GM12801 (cell line): ENCODE data around the gene ACBD7.

Experiments
- TF ChIP-seq, protein P1 (sequence below): IDR thresholded peaks from one replicate; pipeline ENCODE4 v1.5.1; 2011; ENCODE audit warnings: control low read depth; ENCODE audit not compliant: insufficient read length; ENCODE audit errors: extremely low read depth

Gene ACBD7

GRCh38 chr10:15112657-15113056, 24.1 kb upstream of the ACBD7 start:
- TF ChIP-seq, protein P1, sequence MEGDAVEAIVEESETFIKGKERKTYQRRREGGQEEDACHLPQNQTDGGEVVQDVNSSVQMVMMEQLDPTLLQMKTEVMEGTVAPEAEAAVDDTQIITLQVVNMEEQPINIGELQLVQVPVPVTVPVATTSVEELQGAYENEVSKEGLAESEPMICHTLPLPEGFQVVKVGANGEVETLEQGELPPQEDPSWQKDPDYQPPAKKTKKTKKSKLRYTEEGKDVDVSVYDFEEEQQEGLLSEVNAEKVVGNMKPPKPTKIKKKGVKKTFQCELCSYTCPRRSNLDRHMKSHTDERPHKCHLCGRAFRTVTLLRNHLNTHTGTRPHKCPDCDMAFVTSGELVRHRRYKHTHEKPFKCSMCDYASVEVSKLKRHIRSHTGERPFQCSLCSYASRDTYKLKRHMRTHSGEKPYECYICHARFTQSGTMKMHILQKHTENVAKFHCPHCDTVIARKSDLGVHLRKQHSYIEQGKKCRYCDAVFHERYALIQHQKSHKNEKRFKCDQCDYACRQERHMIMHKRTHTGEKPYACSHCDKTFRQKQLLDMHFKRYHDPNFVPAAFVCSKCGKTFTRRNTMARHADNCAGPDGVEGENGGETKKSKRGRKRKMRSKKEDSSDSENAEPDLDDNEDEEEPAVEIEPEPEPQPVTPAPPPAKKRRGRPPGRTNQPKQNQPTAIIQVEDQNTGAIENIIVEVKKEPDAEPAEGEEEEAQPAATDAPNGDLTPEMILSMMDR = no peak

- TF ChIP-seq, protein P1 = peak; percentile 61
Observed at GRCh38 chr10:15106352-15107013, 17.9 kb upstream of the ACBD7 start.

GRCh38 chr10:15103513-15103912, 14.9 kb upstream of the ACBD7 start:
- TF ChIP-seq, protein P1 = no peak

GRCh38 chr10:15099886-15100285, 11.3 kb upstream of the ACBD7 start:
- TF ChIP-seq, protein P1 = no peak

DNA sequence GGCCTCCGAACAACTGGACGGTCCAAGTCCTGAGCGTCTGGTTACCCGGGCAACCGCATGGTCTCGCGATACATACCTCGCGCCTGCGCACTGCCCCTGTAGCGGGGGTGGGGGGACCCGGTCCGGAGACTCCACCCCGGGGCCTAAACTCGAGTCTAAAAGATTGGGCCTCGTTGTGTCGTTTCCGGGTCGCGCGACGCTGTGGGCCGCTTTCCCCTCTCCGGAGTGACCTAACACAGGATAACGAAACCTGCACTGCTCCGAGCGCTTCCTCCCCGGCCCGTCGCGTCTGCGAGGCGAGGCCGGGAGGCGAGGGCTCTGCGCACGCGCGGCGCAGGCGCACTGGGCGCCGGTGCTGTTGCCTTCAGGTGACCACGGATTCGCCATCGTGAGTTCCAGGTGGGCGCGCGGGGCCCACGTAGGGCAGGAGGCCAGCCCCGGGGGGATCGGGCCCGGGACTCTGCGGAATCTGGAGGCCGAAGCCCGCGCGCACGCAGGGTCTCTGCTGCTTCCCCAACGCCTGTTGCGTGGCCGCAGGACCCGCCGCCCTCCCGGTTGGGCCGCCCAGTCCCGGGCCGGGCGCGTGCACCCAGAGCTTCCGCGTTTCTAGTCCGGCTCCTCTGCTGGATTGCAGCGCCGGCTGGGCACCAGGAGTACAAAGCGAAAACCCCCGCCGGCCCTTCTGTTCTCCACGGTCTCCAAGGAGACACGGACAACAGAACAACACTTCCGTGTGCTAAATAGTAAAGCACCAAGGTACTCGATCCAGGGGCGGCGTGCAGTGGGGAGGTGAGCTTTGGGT, 8.6 kb upstream of the ACBD7 start, which contains the start of gene RPP38:
RPP38 (plus strand) TSS at position 345 of the 802 bp plus-strand sequence. CDS start 5,960 bp downstream, outside the sequence.
- TF ChIP-seq, protein P1 = no peak

DNA sequence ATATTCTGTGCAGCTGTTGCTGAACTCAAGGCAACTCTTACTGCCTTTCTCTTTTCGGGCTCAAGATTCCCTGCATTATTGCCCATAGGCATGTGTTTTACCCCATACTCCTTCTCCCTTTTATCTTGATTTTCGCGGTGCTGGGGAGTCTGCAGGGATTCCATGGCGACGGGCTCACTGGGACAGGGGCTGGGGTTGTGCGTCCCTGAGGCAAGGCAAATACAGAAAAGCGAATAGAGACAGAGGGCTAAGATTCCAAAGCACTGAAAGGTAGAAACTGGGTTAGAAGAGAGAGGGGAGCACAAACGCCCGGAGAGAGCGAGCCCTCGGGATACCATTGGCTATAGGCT, 8.1 kb upstream of the ACBD7 start:
- TF ChIP-seq, protein P1 = no peak

DNA sequence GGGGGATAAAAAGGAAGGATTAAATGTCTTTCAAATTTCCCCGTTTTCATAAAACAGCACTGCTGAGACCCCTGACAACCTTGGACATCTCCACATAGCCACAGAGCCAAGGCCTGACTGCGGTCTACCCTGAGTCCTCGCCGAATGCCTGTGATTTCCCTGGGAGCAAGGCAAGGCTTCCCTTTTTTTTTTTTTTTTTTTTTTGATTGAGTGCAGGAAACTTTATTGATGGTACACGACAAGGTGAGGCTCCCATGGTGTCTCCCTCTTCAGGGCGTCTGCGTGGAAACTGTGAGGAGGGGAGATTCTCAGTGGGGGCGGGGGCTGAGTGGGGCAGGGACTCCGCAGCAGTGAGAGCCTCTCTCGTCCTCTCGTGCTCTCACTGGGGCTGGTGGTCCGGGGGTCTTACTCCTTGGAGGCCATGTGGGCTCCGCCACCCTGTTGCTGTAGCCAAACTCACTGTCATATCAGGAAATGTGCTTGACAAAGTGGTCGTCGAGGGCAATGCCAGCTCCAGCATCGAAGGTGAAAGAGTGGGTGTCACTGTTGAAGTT, 4.4 kb upstream of the ACBD7 start:
- TF ChIP-seq, protein P1 = no peak
